Osteoblast (primary cell): ENCODE measurements around the gene CALD1. TPM values are rescaled to one million over a fixed set of nuclear protein-coding genes. Genes with fewer than 3 reads are reported as not detected.

Experiments
- DNase-seq: peaks from one replicate; pipeline ENCODE4 v3.0.0; 2011; ENCODE audit warnings: low spot score, mixed read lengths; ENCODE audit not compliant: insufficient read length; ENCODE audit errors: missing footprints
- H2AFZ ChIP-seq: 2 replicates; pipeline ENCODE4 v1.6.0; 2011; ENCODE audit warnings: mild to moderate bottlenecking, low read length
- H3K27ac ChIP-seq: 2 replicates; pipeline ENCODE4 v1.5.1; 2011; ENCODE audit warnings: mild to moderate bottlenecking, low read depth, low read length, moderate library complexity
- H3K27me3 ChIP-seq: 2 replicates; pipeline ENCODE4 v1.6.0; 2012; ENCODE audit warnings: mild to moderate bottlenecking, control low read depth, inconsistent platforms, low read length, moderate library complexity; ENCODE audit not compliant: insufficient read depth
- H3K36me3 ChIP-seq: 2 replicates; pipeline ENCODE4 v1.5.1; 2011; ENCODE audit warnings: mild to moderate bottlenecking, low read length, control low read depth, moderate library complexity; ENCODE audit not compliant: insufficient read depth
- H3K4me1 ChIP-seq: 2 replicates; pipeline ENCODE4 v1.5.1; 2011; ENCODE audit warnings: mild to moderate bottlenecking, low read length, control low read depth, moderate library complexity; ENCODE audit not compliant: insufficient read depth
- H3K4me2 ChIP-seq: 2 replicates; pipeline ENCODE4 v1.6.0; 2011; ENCODE audit warnings: mild to moderate bottlenecking, low read length; ENCODE audit not compliant: insufficient read depth
- H3K4me3 ChIP-seq: fragments of 200-600 bp; sonication (generic); 3 replicates; pipeline ENCODE4 v1.5.1; 2012; ENCODE audit warnings: mild to moderate bottlenecking, low read length, inconsistent platforms; ENCODE audit not compliant: insufficient read depth
- H3K79me2 ChIP-seq: 2 replicates; pipeline ENCODE4 v1.6.0; 2012; ENCODE audit warnings: mild to moderate bottlenecking, low read length, control low read depth, inconsistent platforms; ENCODE audit not compliant: insufficient read depth
- H3K9me3 ChIP-seq: 2 replicates; pipeline ENCODE4 v1.5.1; 2011; ENCODE audit warnings: low read depth, low read length, control low read depth
- H4K20me1 ChIP-seq: 2 replicates; pipeline ENCODE4 v1.6.0; 2012; ENCODE audit warnings: mild to moderate bottlenecking, low read length, control low read depth; ENCODE audit not compliant: insufficient read depth
- total RNA-seq: library from RNA; depleted of rRNA; stranded (reverse); fragments of >200 nt; gene quantifications from 2 replicates; pipeline ENCODE4 v1.2.3, GENCODE V29; 2012
- TF ChIP-seq, protein P1 (sequence below): IDR thresholded peaks from 2 replicates; pipeline ENCODE4 v1.5.1; 2011; ENCODE audit warnings: mild to moderate bottlenecking, low read depth, low read length, moderate library complexity; ENCODE audit errors: extremely low read depth

Gene CALD1
- total RNA-seq, 1 donor: 1,123 TPM

- no peak overlapping the region for H2AFZ ChIP-seq
- H3K4me2 ChIP-seq: peak overlapping the region; percentile 90
- peak overlapping the region; percentile 80 for H3K4me3 ChIP-seq
- peak; percentile 65 for DNase-seq
- peaks cover 77% of the 10 kb centered on the region for H3K79me2 ChIP-seq
- H3K36me3 ChIP-seq: peaks cover 57% of the 10 kb centered on the region
- H4K20me1 ChIP-seq: peaks cover 63% of the 10 kb centered on the region
- peaks cover 73% of the 10 kb centered on the region for H3K4me1 ChIP-seq
- TF ChIP-seq, protein P1, sequence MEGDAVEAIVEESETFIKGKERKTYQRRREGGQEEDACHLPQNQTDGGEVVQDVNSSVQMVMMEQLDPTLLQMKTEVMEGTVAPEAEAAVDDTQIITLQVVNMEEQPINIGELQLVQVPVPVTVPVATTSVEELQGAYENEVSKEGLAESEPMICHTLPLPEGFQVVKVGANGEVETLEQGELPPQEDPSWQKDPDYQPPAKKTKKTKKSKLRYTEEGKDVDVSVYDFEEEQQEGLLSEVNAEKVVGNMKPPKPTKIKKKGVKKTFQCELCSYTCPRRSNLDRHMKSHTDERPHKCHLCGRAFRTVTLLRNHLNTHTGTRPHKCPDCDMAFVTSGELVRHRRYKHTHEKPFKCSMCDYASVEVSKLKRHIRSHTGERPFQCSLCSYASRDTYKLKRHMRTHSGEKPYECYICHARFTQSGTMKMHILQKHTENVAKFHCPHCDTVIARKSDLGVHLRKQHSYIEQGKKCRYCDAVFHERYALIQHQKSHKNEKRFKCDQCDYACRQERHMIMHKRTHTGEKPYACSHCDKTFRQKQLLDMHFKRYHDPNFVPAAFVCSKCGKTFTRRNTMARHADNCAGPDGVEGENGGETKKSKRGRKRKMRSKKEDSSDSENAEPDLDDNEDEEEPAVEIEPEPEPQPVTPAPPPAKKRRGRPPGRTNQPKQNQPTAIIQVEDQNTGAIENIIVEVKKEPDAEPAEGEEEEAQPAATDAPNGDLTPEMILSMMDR: no peak
- no peaks in the 10 kb centered on the region for H3K9me3 ChIP-seq
- H3K27ac ChIP-seq: peak overlapping the region; percentile 94
- no peaks in the 10 kb centered on the region for H3K27me3 ChIP-seq
Measured at GRCh38 chr7:134782121-134782623, 2.7 kb downstream of the CALD1 start.

DNA sequence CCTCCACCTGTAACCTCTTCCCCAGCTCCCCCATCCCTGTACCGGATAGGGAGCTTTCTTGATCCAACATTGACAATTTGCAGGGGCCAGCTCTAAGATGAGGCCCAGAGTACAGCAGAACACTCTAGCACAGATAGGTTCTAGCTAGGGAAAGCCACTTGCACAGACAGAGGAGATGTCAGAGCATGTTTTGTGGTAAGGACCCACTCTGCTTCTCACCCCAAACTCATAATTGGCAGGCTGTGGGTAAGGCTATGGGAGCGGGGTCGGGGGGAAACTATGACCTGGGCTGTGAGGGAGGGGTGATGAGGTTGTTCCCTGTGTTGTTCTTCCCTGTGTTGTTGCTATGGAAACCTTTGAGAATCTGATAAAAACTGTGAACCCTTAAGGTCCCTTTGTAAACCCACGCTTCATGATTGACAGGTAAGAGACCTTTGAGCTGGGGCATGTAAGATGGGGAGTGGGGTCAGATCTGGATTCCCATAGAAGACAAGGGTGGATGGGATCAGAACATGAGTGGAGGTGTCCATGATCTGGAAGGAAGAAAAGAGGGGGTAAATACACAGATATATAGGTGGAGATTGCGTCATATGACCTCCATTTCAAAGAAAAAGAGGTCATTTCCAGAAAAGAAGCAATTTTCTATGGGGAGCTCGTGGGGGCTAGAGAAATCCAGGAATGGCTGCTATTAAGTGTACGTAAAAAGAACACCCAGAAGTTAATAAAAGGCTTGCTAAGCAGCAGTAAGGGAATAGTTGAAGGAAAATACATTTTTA lies 4.0 kb downstream of the CALD1 start:
- peaks cover 70% of the 10 kb centered on the region for H3K36me3 ChIP-seq
- H3K4me2 ChIP-seq: peak overlapping the region; percentile 90
- peaks cover 90% of the 10 kb centered on the region for H3K79me2 ChIP-seq
- peak overlapping the region; percentile 94 for H3K27ac ChIP-seq
- peaks cover 76% of the 10 kb centered on the region for H4K20me1 ChIP-seq
- no peaks in the 10 kb centered on the region for H3K9me3 ChIP-seq
- peak; percentile 23 for DNase-seq
- H3K4me1 ChIP-seq: peaks cover 72% of the 10 kb centered on the region
- TF ChIP-seq, protein P1: no peak
- H2AFZ ChIP-seq: no peak overlapping the region
- no peaks in the 10 kb centered on the region for H3K27me3 ChIP-seq
- peak overlapping the region; percentile 80 for H3K4me3 ChIP-seq

GRCh38 chr7:134784251-134785049 lies 5.0 kb downstream of the CALD1 start:
- Histone ChIP-seq H4K20me1 (peaks cover 83% of the 10 kb centered on the region), H3K27me3 (no peaks in the 10 kb centered on the region), H2AFZ (no peak overlapping the region), H3K79me2 (peaks cover 100% of the 10 kb centered on the region), H3K4me3 (peak overlapping the region; percentile 51), H3K4me2 (peak overlapping the region; percentile 90), H3K4me1 (peaks cover 74% of the 10 kb centered on the region), H3K27ac (peak overlapping the region; percentile 94), H3K9me3 (no peaks in the 10 kb centered on the region), H3K36me3 (peaks cover 72% of the 10 kb centered on the region)
- TF ChIP-seq, protein P1: no peak
- DNase-seq: no peak

DNA sequence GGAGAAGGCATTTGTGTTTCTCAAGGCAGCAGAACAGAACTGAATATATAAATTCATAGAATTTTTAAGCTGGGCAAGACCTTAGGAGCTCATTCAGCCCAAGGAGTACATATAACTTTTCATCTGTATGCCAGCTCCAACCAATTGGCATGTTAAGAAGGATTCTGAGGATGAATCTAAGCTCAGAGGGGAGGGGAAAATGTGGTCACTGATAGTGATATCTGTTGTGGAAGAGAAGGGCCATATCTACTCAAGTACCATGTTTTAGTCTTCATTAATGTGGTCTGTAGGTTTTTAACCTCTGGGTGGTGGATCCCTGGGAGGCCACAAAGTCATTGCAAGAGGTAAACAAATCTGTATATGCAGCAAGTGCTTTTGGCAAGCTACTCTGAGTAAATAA lies 6.4 kb downstream of the CALD1 start:
- Histone ChIP-seq H3K4me1 (peaks cover 88% of the 10 kb centered on the region), H3K9me3 (no peaks in the 10 kb centered on the region), H4K20me1 (peaks cover 97% of the 10 kb centered on the region), H3K36me3 (peaks cover 71% of the 10 kb centered on the region), H3K4me2 (peak overlapping the region; percentile 90), H3K4me3 (peak overlapping the region; percentile 38), H2AFZ (no peak overlapping the region), H3K79me2 (peaks cover 100% of the 10 kb centered on the region), H3K27ac (peak overlapping the region; percentile 94), H3K27me3 (no peaks in the 10 kb centered on the region)
- TF ChIP-seq, protein P1: no peak
- DNase-seq: no peak
